Astrocyte (in vitro differentiated cells and primary cell): ENCODE data around the gene NOXO1. TPM values are rescaled to one million over a fixed set of nuclear protein-coding genes. Genes with fewer than 3 reads are reported as not detected.

Experiments
- DNase-seq: peaks from one replicate; pipeline ENCODE4 v3.0.0-alpha.2; 2010; ENCODE audit warnings: low read depth
- FAIRE-seq: peaks from 2 replicates; lab custom pipeline; 2011; peaks lifted over from hg19 to GRCh38; lab: Jason Lieb, UNC
- H2AFZ ChIP-seq: 2 replicates; pipeline ENCODE4 v1.6.0; 2012; ENCODE audit warnings: low read depth, low read length, inconsistent platforms
- H3K27ac ChIP-seq: 2 replicates; pipeline ENCODE4 v1.5.1; 2011; ENCODE audit warnings: low read depth, low read length, inconsistent platforms
- H3K27me3 ChIP-seq: 2 replicates; pipeline ENCODE4 v1.6.0; 2011; ENCODE audit warnings: low read length, inconsistent platforms; ENCODE audit not compliant: insufficient read depth
- H3K36me3 ChIP-seq: 2 replicates; pipeline ENCODE4 v1.5.1; 2011; ENCODE audit warnings: low read length, inconsistent platforms; ENCODE audit not compliant: insufficient read depth
- H3K4me1 ChIP-seq: 2 replicates; pipeline ENCODE4 v1.5.1; 2011; ENCODE audit warnings: low read length, inconsistent platforms; ENCODE audit not compliant: insufficient read depth
- H3K4me2 ChIP-seq: 2 replicates; pipeline ENCODE4 v1.6.0; 2012; ENCODE audit warnings: low read length, inconsistent platforms
- H3K4me3 ChIP-seq: 2 replicates; pipeline ENCODE4 v1.5.1; 2011; ENCODE audit warnings: low read depth, mild to moderate bottlenecking, low read length, inconsistent platforms; ENCODE audit not compliant: insufficient read depth
- H3K79me2 ChIP-seq: 2 replicates; pipeline ENCODE4 v1.6.0; 2012; ENCODE audit warnings: mild to moderate bottlenecking, low read length, inconsistent platforms; ENCODE audit not compliant: insufficient read depth
- H3K9ac ChIP-seq: 2 replicates; pipeline ENCODE4 v1.6.0; 2012; ENCODE audit warnings: mild to moderate bottlenecking, low read length, inconsistent platforms
- H3K9me3 ChIP-seq: 2 replicates; pipeline ENCODE4 v1.5.1; 2012; ENCODE audit warnings: low read depth, mild to moderate bottlenecking, low read length, inconsistent platforms; ENCODE audit not compliant: insufficient read depth
- H4K20me1 ChIP-seq: 2 replicates; pipeline ENCODE4 v1.6.0; 2012; ENCODE audit warnings: low read length, inconsistent platforms; ENCODE audit not compliant: insufficient read depth
- H3K27ac Mint-ChIP-seq: one replicate; pipeline ENCODE4 v1.8.0; 2021; ENCODE audit warnings: mild to moderate bottlenecking, mixed read lengths; ENCODE audit not compliant: unreplicated experiment
- H3K27me3 Mint-ChIP-seq: one replicate; pipeline ENCODE4 v1.8.0; 2021; ENCODE audit warnings: low read depth, mixed read lengths; ENCODE audit not compliant: unreplicated experiment
- H3K36me3 Mint-ChIP-seq: one replicate; pipeline ENCODE4 v1.8.0; 2021; ENCODE audit warnings: low read depth, mixed read lengths; ENCODE audit not compliant: unreplicated experiment
- H3K4me1 Mint-ChIP-seq: one replicate; pipeline ENCODE4 v1.8.0; 2021; ENCODE audit warnings: low read depth, mixed read lengths; ENCODE audit not compliant: unreplicated experiment
- H3K4me3 Mint-ChIP-seq: one replicate; pipeline ENCODE4 v1.8.0; 2021; ENCODE audit warnings: mild to moderate bottlenecking, moderate library complexity, mixed read lengths; ENCODE audit not compliant: unreplicated experiment
- H3K9me3 Mint-ChIP-seq: one replicate; pipeline ENCODE4 v1.8.0; 2021; ENCODE audit warnings: mild to moderate bottlenecking, mixed read lengths; ENCODE audit not compliant: unreplicated experiment
- EZH2 ChIP-seq: IDR thresholded peaks from 2 replicates; pipeline ENCODE4 v1.6.1; 2012; ENCODE audit warnings: mild to moderate bottlenecking, low read length, inconsistent platforms; ENCODE audit not compliant: insufficient read depth
- total RNA-seq: library from RNA; stranded (reverse); gene quantifications from 2 replicates; pipeline ENCODE4 v1.2.1, GENCODE V29; 2021
- TF ChIP-seq, protein P1 (sequence below): IDR thresholded peaks from 2 replicates; pipeline ENCODE4 v1.5.1; 2011; ENCODE audit warnings: low read depth, mild to moderate bottlenecking, inconsistent platforms, low read length, moderate library complexity; ENCODE audit not compliant: insufficient read depth

The NOXO1 gene
- total RNA-seq, 1 donor from 2014 or later, result 0.89 TPM

DNA sequence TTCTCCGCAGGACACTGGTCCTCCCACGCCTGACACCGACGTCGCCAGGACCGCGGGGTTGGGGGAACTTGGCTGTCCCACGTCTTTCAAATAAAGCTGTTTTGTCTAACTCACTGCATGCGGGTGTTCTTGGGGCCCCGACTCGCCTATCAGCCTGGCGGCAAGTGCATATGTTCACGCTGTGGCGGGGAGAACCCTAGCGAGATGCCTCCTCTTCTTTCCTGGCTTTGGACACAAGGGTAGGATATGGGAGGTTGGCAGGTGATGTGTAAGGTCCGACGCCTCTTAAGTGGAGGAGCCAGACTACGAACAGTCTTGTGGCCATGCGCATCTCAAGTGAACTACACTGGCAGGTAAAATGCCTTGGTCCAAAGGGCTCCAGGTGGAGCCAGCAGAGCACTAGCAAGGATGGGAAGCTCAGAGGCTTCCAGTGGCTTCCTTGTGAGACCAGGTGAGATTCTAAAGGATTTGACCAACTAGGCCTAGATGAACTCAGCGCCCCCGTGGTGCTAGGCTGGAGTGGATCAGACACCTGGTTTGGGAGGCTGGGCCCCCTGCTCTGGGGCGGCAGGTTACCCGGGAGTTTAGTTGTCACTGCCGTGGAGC is 15.8 kb downstream of the NOXO1 start:
- Histone ChIP-seq H3K79me2 (peaks cover 63% of the 10 kb centered on the region), H4K20me1 (peaks cover 46% of the 10 kb centered on the region), H3K36me3 (peaks cover 9% of the 10 kb centered on the region), H2AFZ (peak overlapping the region; percentile 70), H3K4me3 (peak overlapping the region; percentile 91), H3K27ac (peak overlapping the region; percentile 96), H3K9ac (peak overlapping the region; percentile 92), H3K27me3 (no peaks in the 10 kb centered on the region), H3K9me3 (no peaks in the 10 kb centered on the region), H3K4me1 (peaks cover 33% of the 10 kb centered on the region), H3K4me2 (peak overlapping the region; percentile 99)
- Mint-ChIP-seq H3K4me3 (peak overlapping the region; percentile 97), H3K36me3 (peaks cover 20% of the 10 kb centered on the region), H3K27ac (peak overlapping the region; percentile 95), H3K9me3 (no peaks in the 10 kb centered on the region), H3K4me1 (peaks cover 20% of the 10 kb centered on the region), H3K27me3 (no peaks in the 10 kb centered on the region)
- TF ChIP-seq, protein P1, sequence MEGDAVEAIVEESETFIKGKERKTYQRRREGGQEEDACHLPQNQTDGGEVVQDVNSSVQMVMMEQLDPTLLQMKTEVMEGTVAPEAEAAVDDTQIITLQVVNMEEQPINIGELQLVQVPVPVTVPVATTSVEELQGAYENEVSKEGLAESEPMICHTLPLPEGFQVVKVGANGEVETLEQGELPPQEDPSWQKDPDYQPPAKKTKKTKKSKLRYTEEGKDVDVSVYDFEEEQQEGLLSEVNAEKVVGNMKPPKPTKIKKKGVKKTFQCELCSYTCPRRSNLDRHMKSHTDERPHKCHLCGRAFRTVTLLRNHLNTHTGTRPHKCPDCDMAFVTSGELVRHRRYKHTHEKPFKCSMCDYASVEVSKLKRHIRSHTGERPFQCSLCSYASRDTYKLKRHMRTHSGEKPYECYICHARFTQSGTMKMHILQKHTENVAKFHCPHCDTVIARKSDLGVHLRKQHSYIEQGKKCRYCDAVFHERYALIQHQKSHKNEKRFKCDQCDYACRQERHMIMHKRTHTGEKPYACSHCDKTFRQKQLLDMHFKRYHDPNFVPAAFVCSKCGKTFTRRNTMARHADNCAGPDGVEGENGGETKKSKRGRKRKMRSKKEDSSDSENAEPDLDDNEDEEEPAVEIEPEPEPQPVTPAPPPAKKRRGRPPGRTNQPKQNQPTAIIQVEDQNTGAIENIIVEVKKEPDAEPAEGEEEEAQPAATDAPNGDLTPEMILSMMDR, result no peak
- TF ChIP-seq EZH2, result no peak
- DNase-seq (no peak), FAIRE-seq (no peak)

DNA sequence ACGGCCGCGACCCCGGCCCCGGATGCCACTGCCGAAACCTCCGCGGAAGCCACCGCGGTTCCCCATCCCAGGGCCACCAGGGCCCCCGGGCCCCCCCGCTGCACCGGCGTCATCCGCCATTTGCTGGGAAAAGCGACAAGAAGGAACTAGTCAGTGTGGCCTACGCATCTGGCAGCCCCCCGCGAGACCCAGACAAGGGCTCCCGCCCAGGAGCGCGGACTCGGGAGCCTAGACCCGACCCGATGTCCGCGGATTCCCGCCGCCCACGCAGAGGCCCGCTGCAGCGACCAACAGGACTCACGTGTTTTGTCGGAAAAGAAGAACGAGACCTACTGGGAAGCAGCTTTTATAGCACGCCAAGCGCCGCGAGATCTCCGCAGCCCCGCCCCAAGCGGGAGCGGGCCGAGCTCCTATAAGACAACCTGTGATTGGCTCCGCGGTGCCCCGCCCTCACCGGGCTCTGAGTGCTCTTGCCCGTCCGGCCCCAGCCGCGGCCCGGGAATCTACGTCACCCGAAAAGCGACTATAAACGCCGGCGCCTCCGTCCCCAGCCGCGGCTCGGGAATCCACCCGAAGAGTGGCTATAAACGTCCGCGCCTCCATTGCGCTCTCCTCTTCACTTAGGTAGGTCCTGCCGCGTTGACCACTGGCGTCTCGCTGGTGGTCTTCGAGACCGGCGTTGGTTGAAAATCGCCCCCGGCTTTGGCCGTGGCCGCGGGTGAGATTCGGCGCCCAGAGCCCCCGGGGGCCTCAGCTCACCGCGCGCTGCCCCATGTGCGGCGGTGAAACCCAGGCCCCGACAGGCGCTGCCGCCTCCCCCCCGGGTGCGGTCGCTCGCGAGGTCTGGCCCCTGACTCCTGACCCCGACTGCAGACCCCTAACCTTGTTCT is 16.5 kb downstream of the NOXO1 start, which contains the start of gene RPS2:
Gene RPS2 (minus strand): TSS at position 321 of the 890 bp plus-strand sequence. CDS start 201 bp downstream, at position 120.
- peaks cover 20% of the 10 kb centered on the region for H3K36me3 Mint-ChIP-seq
- peaks cover 9% of the 10 kb centered on the region for H3K36me3 ChIP-seq
- H4K20me1 ChIP-seq, result peaks cover 49% of the 10 kb centered on the region
- peaks cover 37% of the 10 kb centered on the region for H3K4me1 ChIP-seq
- peak within 1 kb of the TSS; percentile 99 for H3K4me2 ChIP-seq
- peak within 1 kb of the TSS; percentile 96 for H3K27ac ChIP-seq
- H3K9ac ChIP-seq, result peak within 1 kb of the TSS; percentile 92
- H2AFZ ChIP-seq, result peak within 1 kb of the TSS; percentile 70
- no peaks in the 10 kb centered on the region for H3K27me3 ChIP-seq
- peak within 1 kb of the TSS; percentile 95 for H3K27ac Mint-ChIP-seq
- peak; percentile 92 for DNase-seq
- no peak for TF ChIP-seq EZH2
- TF ChIP-seq, protein P1, result no peak
- H3K9me3 Mint-ChIP-seq, result no peaks in the 10 kb centered on the region
- H3K79me2 ChIP-seq, result peaks cover 70% of the 10 kb centered on the region
- H3K9me3 ChIP-seq, result no peaks in the 10 kb centered on the region
- H3K4me1 Mint-ChIP-seq, result peaks cover 20% of the 10 kb centered on the region
- H3K4me3 ChIP-seq, result peak within 1 kb of the TSS; percentile 91
- no peaks in the 10 kb centered on the region for H3K27me3 Mint-ChIP-seq
- H3K4me3 Mint-ChIP-seq, result peak within 1 kb of the TSS; percentile 97
- no peak for FAIRE-seq
